ENCODE measurements around the gene AATK.

AATK gene

DNA sequence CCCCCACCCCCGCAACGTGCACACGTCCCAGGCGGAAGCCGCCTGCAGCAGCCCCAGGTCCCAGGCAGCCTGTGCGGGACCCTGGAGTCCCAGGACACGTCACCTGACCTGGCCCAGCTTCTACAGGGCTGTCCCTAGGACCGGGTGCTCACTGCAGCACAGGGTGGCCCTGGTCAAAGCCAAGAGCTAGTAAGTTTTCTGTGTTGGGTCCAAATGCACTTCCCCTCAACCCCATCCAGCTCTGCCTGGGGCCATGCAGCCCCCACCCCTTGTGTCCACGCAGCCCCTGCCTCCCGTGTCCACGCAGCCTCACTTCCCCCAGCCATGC, 22.9 kb downstream of the AATK start:
- no peak for DNase-seq (ENCODE audit: low read depth)
- H3K4me3 ChIP-seq (ENCODE audit: low read length): no peak overlapping the region
- TF ChIP-seq, protein P1, sequence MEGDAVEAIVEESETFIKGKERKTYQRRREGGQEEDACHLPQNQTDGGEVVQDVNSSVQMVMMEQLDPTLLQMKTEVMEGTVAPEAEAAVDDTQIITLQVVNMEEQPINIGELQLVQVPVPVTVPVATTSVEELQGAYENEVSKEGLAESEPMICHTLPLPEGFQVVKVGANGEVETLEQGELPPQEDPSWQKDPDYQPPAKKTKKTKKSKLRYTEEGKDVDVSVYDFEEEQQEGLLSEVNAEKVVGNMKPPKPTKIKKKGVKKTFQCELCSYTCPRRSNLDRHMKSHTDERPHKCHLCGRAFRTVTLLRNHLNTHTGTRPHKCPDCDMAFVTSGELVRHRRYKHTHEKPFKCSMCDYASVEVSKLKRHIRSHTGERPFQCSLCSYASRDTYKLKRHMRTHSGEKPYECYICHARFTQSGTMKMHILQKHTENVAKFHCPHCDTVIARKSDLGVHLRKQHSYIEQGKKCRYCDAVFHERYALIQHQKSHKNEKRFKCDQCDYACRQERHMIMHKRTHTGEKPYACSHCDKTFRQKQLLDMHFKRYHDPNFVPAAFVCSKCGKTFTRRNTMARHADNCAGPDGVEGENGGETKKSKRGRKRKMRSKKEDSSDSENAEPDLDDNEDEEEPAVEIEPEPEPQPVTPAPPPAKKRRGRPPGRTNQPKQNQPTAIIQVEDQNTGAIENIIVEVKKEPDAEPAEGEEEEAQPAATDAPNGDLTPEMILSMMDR (conservative IDR thresholded peaks at IDR 0.05; ENCODE audit: low read length): no peak

DNA sequence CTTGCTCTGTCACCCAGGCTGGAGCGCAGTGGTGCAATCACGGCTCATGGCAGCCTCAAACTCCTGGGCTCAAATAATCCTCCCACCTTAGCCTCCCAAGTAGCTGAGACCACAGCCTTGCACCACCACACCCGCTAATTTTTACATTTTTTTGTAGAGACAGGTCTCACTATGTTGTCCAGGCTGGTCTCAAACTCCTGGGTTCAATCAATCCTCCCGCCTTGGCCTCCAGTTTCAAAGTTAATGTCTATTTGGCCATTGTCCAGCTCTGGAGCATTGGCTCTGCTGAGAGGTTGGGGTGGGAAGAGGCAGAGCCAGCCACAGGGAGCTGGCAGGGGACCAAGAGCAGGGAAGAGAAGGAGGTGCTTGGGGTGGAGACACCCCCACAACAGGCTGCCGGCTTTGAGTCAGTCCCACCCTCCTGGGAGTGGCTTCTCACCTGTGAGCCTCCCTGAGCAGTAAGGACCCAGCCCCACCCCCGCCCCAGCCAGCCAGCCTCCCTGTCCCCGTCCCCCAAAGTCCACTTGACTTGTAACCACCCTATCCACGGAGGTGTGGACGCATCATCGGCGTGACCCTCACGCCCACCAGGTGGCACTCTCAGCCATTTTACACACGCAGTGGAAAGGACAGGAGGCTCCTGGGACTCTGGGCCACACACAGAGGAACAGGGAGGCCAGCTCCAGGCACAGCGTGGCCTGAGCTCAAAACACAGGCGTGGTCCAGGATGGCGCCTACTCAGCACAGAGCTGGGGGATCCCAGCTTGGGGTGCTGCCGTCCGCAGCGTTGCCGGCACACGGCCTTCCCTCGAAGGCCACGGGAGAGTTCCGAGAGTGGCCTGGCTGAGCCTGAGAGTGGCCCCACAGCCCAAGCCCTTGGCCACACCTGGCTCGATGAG, 23.5 kb downstream of the AATK start:
- TF ChIP-seq, protein P1 (conservative IDR thresholded peaks at IDR 0.05; ENCODE audit: low read length): peak; percentile 65
- DNase-seq (ENCODE audit: low read depth): peak; percentile 66
- no peak overlapping the region for H3K4me3 ChIP-seq (ENCODE audit: low read length)

- no peak for DNase-seq (ENCODE audit: low read depth)
- H3K4me3 ChIP-seq (ENCODE audit: low read length): no peak overlapping the region
- TF ChIP-seq, protein P1 (conservative IDR thresholded peaks at IDR 0.05; ENCODE audit: low read length): no peak
These were observed 25.3 kb downstream of the AATK start for GRCh38 chr17:81140695-81141094.

- no peak overlapping the region for H3K4me3 ChIP-seq (ENCODE audit: low read length)
- no peak for DNase-seq (ENCODE audit: low read depth)
- TF ChIP-seq, protein P1 (conservative IDR thresholded peaks at IDR 0.05; ENCODE audit: low read length): no peak
These were observed 26.0 kb downstream of the AATK start for GRCh38 chr17:81140018-81140417.

DNA sequence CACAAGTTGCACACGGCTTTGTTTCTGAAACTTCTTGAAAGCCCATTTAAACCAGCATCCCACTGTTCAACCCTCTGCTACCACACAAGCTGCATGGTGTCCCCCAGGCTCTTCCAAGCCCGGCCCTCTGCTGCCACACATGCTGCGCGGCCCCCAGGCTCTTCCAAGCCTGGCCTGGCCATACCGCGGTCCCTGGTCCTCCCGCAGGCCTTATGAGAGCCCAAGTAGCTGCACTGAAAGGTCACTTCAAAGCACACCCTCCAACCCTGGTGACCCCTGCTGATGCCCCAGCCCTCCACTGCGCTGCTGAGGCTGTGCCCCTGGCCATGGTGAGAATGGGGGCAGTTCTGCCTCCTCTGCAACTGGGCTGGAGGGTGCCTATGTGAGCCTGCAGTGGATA, 26.6 kb downstream of the AATK start:
- TF ChIP-seq, protein P1 (conservative IDR thresholded peaks at IDR 0.05; ENCODE audit: low read length): no peak
- no peak for DNase-seq (ENCODE audit: low read depth)
- no peak overlapping the region for H3K4me3 ChIP-seq (ENCODE audit: low read length)

- TF ChIP-seq, protein P1 (conservative IDR thresholded peaks at IDR 0.05; ENCODE audit: low read length): no peak
- no peak overlapping the region for H3K4me3 ChIP-seq (ENCODE audit: low read length)
- no peak for DNase-seq (ENCODE audit: low read depth)
These were observed 27.5 kb downstream of the AATK start for GRCh38 chr17:81138500-81138899.

- no peak overlapping the region for H3K4me3 ChIP-seq (ENCODE audit: low read length)
- DNase-seq (ENCODE audit: low read depth): no peak
These were observed 27.9 kb downstream of the AATK start for GRCh38 chr17:81138083-81138482.

More at GRCh38 chr17:81138083-81138482, 27.9 kb downstream of the AATK start:
- TF ChIP-seq, protein P1 (conservative IDR thresholded peaks at IDR 0.05; ENCODE audit: low read length): no peak
